Osteoblast (primary cell): Measurements from ENCODE around the gene TAS2R30. TPM values are rescaled to one million over a fixed set of nuclear protein-coding genes. Genes with fewer than 3 reads are reported as not detected.
A peak's percentile ranks its signal among the peaks of the same experiment; 100 is the strongest.

Source experiments
- DNase-seq: peaks from one replicate; pipeline ENCODE4 v3.0.0; 2011; ENCODE audit warnings: low spot score, mixed read lengths; ENCODE audit not compliant: insufficient read length; ENCODE audit errors: missing footprints
- H2AFZ ChIP-seq: 2 replicates; pipeline ENCODE4 v1.6.0; 2011; ENCODE audit warnings: mild to moderate bottlenecking, low read length
- H3K27ac ChIP-seq: 2 replicates; pipeline ENCODE4 v1.5.1; 2011; ENCODE audit warnings: mild to moderate bottlenecking, low read depth, low read length, moderate library complexity
- H3K27me3 ChIP-seq: 2 replicates; pipeline ENCODE4 v1.6.0; 2012; ENCODE audit warnings: mild to moderate bottlenecking, control low read depth, inconsistent platforms, low read length, moderate library complexity; ENCODE audit not compliant: insufficient read depth
- H3K36me3 ChIP-seq: 2 replicates; pipeline ENCODE4 v1.5.1; 2011; ENCODE audit warnings: mild to moderate bottlenecking, low read length, control low read depth, moderate library complexity; ENCODE audit not compliant: insufficient read depth
- H3K4me1 ChIP-seq: 2 replicates; pipeline ENCODE4 v1.5.1; 2011; ENCODE audit warnings: mild to moderate bottlenecking, low read length, control low read depth, moderate library complexity; ENCODE audit not compliant: insufficient read depth
- H3K4me2 ChIP-seq: 2 replicates; pipeline ENCODE4 v1.6.0; 2011; ENCODE audit warnings: mild to moderate bottlenecking, low read length; ENCODE audit not compliant: insufficient read depth
- H3K4me3 ChIP-seq: fragments of 200-600 bp; sonication (generic); 3 replicates; pipeline ENCODE4 v1.5.1; 2012; ENCODE audit warnings: mild to moderate bottlenecking, low read length, inconsistent platforms; ENCODE audit not compliant: insufficient read depth
- H3K79me2 ChIP-seq: 2 replicates; pipeline ENCODE4 v1.6.0; 2012; ENCODE audit warnings: mild to moderate bottlenecking, low read length, control low read depth, inconsistent platforms; ENCODE audit not compliant: insufficient read depth
- H3K9me3 ChIP-seq: 2 replicates; pipeline ENCODE4 v1.5.1; 2011; ENCODE audit warnings: low read depth, low read length, control low read depth
- H4K20me1 ChIP-seq: 2 replicates; pipeline ENCODE4 v1.6.0; 2012; ENCODE audit warnings: mild to moderate bottlenecking, low read length, control low read depth; ENCODE audit not compliant: insufficient read depth
- CTCF ChIP-seq: IDR thresholded peaks from 2 replicates; pipeline ENCODE4 v1.5.1; 2011; ENCODE audit warnings: mild to moderate bottlenecking, low read depth, low read length, moderate library complexity; ENCODE audit errors: extremely low read depth
- small RNA-seq: library from RNA; depleted of rRNA; stranded (forward); fragments of <200 nt; gene quantifications from one replicate; pipeline ENCODE3, GENCODE V24; 2012
- total RNA-seq: library from RNA; depleted of rRNA; stranded (reverse); fragments of >200 nt; gene quantifications from 2 replicates; pipeline ENCODE4 v1.2.3, GENCODE V29; 2012

TAS2R30 gene
- total RNA-seq, 1 donor = 8.3 TPM

GRCh38 chr12:11092128-11092527, 42.3 kb downstream of the TAS2R30 start, which contains the start of gene TAS2R43:
Gene TAS2R43, minus strand, starts transcription at chr12:11092313. Its CDS starts 84 bp downstream, at chr12:11092229.
- no peak within 1 kb of the TSS for H3K4me3 ChIP-seq
- TF ChIP-seq CTCF = no peak
- no peaks in the 10 kb centered on the region for H3K36me3 ChIP-seq
- no peak within 1 kb of the TSS for H3K27ac ChIP-seq
- no peaks in the 10 kb centered on the region for H3K9me3 ChIP-seq
- H3K4me1 ChIP-seq = no peaks in the 10 kb centered on the region
- no peak for DNase-seq
- no peak within 1 kb of the TSS for H2AFZ ChIP-seq
- peaks cover 3% of the 10 kb centered on the region for H3K79me2 ChIP-seq
- no peak within 1 kb of the TSS for H3K4me2 ChIP-seq
- no peaks in the 10 kb centered on the region for H4K20me1 ChIP-seq
- no peaks in the 10 kb centered on the region for H3K27me3 ChIP-seq

- Histone ChIP-seq H3K4me3 (no peak overlapping the region), H3K4me2 (no peak overlapping the region), H4K20me1 (no peaks in the 10 kb centered on the region), H3K27me3 (no peaks in the 10 kb centered on the region), H3K36me3 (no peaks in the 10 kb centered on the region), H3K9me3 (no peaks in the 10 kb centered on the region), H3K27ac (no peak overlapping the region), H2AFZ (no peak overlapping the region), H3K4me1 (no peaks in the 10 kb centered on the region), H3K79me2 (peaks cover 4% of the 10 kb centered on the region)
- TF ChIP-seq CTCF = no peak
- no peak for DNase-seq
These were observed 45.2 kb downstream of the TAS2R30 start for GRCh38 chr12:11089246-11089645.

GRCh38 chr12:11085419-11085818, 49.0 kb downstream of the TAS2R30 start:
- DNase-seq = peak; percentile 21
- Histone ChIP-seq H3K9me3 (no peaks in the 10 kb centered on the region), H3K27ac (no peak overlapping the region), H3K79me2 (peaks cover 6% of the 10 kb centered on the region), H3K4me3 (no peak overlapping the region), H3K4me2 (no peak overlapping the region), H4K20me1 (no peaks in the 10 kb centered on the region), H2AFZ (no peak overlapping the region), H3K36me3 (no peaks in the 10 kb centered on the region), H3K4me1 (no peaks in the 10 kb centered on the region), H3K27me3 (no peaks in the 10 kb centered on the region)
- TF ChIP-seq CTCF = no peak

Small RNA genes lying within 50 kb of the gene (small RNA-seq; reads per million reads assigned to genes)
- not detected for gene AC018630.1

Other genes with a start within 250 kb of the TAS2R30 start
- 2.9 and 3.8 TPM in 2 replicates for gene TAS2R13, start 225.1 kb downstream of the TAS2R30 start, total RNA-seq
- gene PRH2, start 205.4 kb downstream of the TAS2R30 start, total RNA-seq = 0.36 TPM in 1 of 2 replicates, not detected in the other
- gene TAS2R14, start 195.4 kb downstream of the TAS2R30 start, total RNA-seq = 5.9 and 7.2 TPM in 2 replicates
- 4.4 and 6.2 TPM in 2 replicates for gene TAS2R50, start 147.7 kb downstream of the TAS2R30 start, total RNA-seq
- gene TAS2R20, start 136.3 kb downstream of the TAS2R30 start, total RNA-seq = 5.3 and 5.4 TPM in 2 replicates
- gene TAS2R19, start 112.0 kb downstream of the TAS2R30 start, total RNA-seq = 5.0 and 7.6 TPM in 2 replicates
- 7.2 and 9.7 TPM in 2 replicates for gene TAS2R31, start 103.2 kb downstream of the TAS2R30 start, total RNA-seq
- gene TAS2R46, start 72.3 kb downstream of the TAS2R30 start, total RNA-seq = 3.5 and 5.4 TPM in 2 replicates
- gene TAS2R43, start 42.3 kb downstream of the TAS2R30 start, total RNA-seq = 5.0 TPM in 1 of 2 replicates, not detected in the other
- 6.8 and 6.9 TPM in 2 replicates for gene SMIM10L1, start 36.5 kb upstream of the TAS2R30 start, total RNA-seq
- not detected in 2 replicates for gene TAS2R42, start 52.3 kb upstream of the TAS2R30 start, total RNA-seq
- gene PRB3, start 135.1 kb upstream of the TAS2R30 start, total RNA-seq = not detected in 2 replicates
- not detected in 2 replicates for gene PRB4, start 175.8 kb upstream of the TAS2R30 start, total RNA-seq